Hepatocyte (in vitro differentiated cells): Measurements from ENCODE around the gene CDK14. TPM values are rescaled to one million over a fixed set of nuclear protein-coding genes. Genes with fewer than 3 reads are reported as not detected.

Experiments
- DNase-seq: peaks from one replicate; pipeline ENCODE4 v3.0.0-alpha.2; 2016; ENCODE audit warnings: low spot score
- H2AFZ ChIP-seq: fragments of 200-600 bp; sonication (generic); 2 replicates; pipeline ENCODE4 v1.6.0; 2016; ENCODE audit warnings: antibody characterized with exemption, mild to moderate bottlenecking
- H3K27ac ChIP-seq: fragments of 200-600 bp; sonication (generic); 2 replicates; pipeline ENCODE4 v1.5.1; 2016; ENCODE audit warnings: mild to moderate bottlenecking
- H3K27me3 ChIP-seq: fragments of 200-600 bp; sonication (generic); 2 replicates; pipeline ENCODE4 v1.6.1; 2016
- H3K36me3 ChIP-seq: fragments of 200-600 bp; sonication (generic); replicated peaks from 2 replicates; pipeline ENCODE4 v1.5.1; 2016; ENCODE audit warnings: low read depth; ENCODE audit not compliant: insufficient read depth
- H3K4me1 ChIP-seq: fragments of 200-600 bp; sonication (generic); 2 replicates; pipeline ENCODE4 v1.5.1; 2016; ENCODE audit warnings: mild to moderate bottlenecking, moderate library complexity; ENCODE audit not compliant: insufficient read depth
- H3K4me2 ChIP-seq: fragments of 200-600 bp; sonication (generic); 2 replicates; pipeline ENCODE4 v1.6.0; 2016
- H3K4me3 ChIP-seq: fragments of 200-600 bp; sonication (generic); 2 replicates; pipeline ENCODE4 v1.5.1; 2016; ENCODE audit warnings: mild to moderate bottlenecking
- H3K79me2 ChIP-seq: fragments of 200-600 bp; sonication (generic); 2 replicates; pipeline ENCODE4 v1.6.0; 2017; ENCODE audit warnings: mild to moderate bottlenecking
- H3K9me2 ChIP-seq: fragments of 200-600 bp; sonication (generic); replicated peaks from 2 replicates; pipeline ENCODE4 v1.6.0; 2017; ENCODE audit warnings: mild to moderate bottlenecking; ENCODE audit not compliant: insufficient read depth
- H3K9me3 ChIP-seq: fragments of 200-600 bp; sonication (generic); 2 replicates; pipeline ENCODE4 v1.5.1; 2016; ENCODE audit warnings: low read depth, mild to moderate bottlenecking
- H4K20me1 ChIP-seq: fragments of 200-600 bp; sonication (generic); 2 replicates; pipeline ENCODE4 v1.6.0; 2016; ENCODE audit warnings: mild to moderate bottlenecking; ENCODE audit not compliant: insufficient read depth, poor library complexity, severe bottlenecking
- CTCF ChIP-seq: fragments of 200-600 bp; sonication (generic); IDR thresholded peaks from 2 replicates; pipeline ENCODE4 v1.5.1; 2016; ENCODE audit warnings: antibody characterized with exemption, mild to moderate bottlenecking; ENCODE audit not compliant: poor library complexity
- EZH2 ChIP-seq: fragments of 200-600 bp; sonication (generic); IDR thresholded peaks from 2 replicates; pipeline ENCODE4 v1.6.1; 2016; ENCODE audit warnings: antibody characterized with exemption, mild to moderate bottlenecking, borderline replicate concordance
- EZH2phosphoT487 ChIP-seq: fragments of 200-600 bp; sonication (generic); IDR thresholded peaks from one replicate; pipeline ENCODE4 v1.6.1; 2018; ENCODE audit warnings: antibody characterized with exemption, mild to moderate bottlenecking, low read depth, moderate library complexity; ENCODE audit not compliant: unreplicated experiment, severe bottlenecking
- WGBS: methylation state at CpG from one replicate; pipeline ENCODE4 v1.1.6; 2016; ENCODE audit warnings: low lambda C conversion rate; ENCODE audit errors: missing lambda C conversion rate; 5-methylcytosine and 5-hydroxymethylcytosine counted together
- polyA plus RNA-seq: library from polyadenylated mRNA; unstranded; fragments of >200 nt; fragmentation: Nextera tagmentation; extraction: Ambion mirVana; gene quantifications from 2 replicates; pipeline ENCODE4 v1.2.1, GENCODE V29; 2016
- total RNA-seq: library from RNA; depleted of rRNA; stranded (reverse); fragments of >200 nt; gene quantifications from 2 replicates; pipeline ENCODE4 v1.2.3, GENCODE V29; 2014

The CDK14 gene
- total and polyA plus RNA-seq, 2 experiments from 2014 or later, result 8.6 to 23.5 TPM

GRCh38 chr7:90698616-90699015, 102.5 kb downstream of the CDK14 start:
- H3K9me2 ChIP-seq, result no peaks in the 10 kb centered on the region
- no peaks in the 10 kb centered on the region for H3K27me3 ChIP-seq
- H3K4me2 ChIP-seq, result no peak overlapping the region
- H3K4me3 ChIP-seq, result no peak overlapping the region
- H3K79me2 ChIP-seq, result peaks cover 22% of the 10 kb centered on the region
- no peaks in the 10 kb centered on the region for H3K9me3 ChIP-seq
- 22% methylated on average over 2 of the region's 2 CpGs for WGBS
- DNase-seq, result no peak
- TF ChIP-seq EZH2 (no peak), EZH2phosphoT487 (no peak), CTCF (no peak)
- no peaks in the 10 kb centered on the region for H3K36me3 ChIP-seq
- H2AFZ ChIP-seq, result no peak overlapping the region
- no peak overlapping the region for H3K27ac ChIP-seq
- no peaks in the 10 kb centered on the region for H3K4me1 ChIP-seq
- no peaks in the 10 kb centered on the region for H4K20me1 ChIP-seq

GRCh38 chr7:90701021-90701420, 104.9 kb downstream of the CDK14 start:
- no peak overlapping the region for H3K4me3 ChIP-seq
- H3K4me1 ChIP-seq, result peaks cover 7% of the 10 kb centered on the region
- no peaks in the 10 kb centered on the region for H4K20me1 ChIP-seq
- no peaks in the 10 kb centered on the region for H3K36me3 ChIP-seq
- no peak overlapping the region for H3K27ac ChIP-seq
- H3K27me3 ChIP-seq, result no peaks in the 10 kb centered on the region
- no peak overlapping the region for H3K4me2 ChIP-seq
- no peaks in the 10 kb centered on the region for H3K9me3 ChIP-seq
- H2AFZ ChIP-seq, result no peak overlapping the region
- no peak for DNase-seq
- peaks cover 12% of the 10 kb centered on the region for H3K79me2 ChIP-seq
- no peak for TF ChIP-seq CTCF
- TF ChIP-seq EZH2phosphoT487, result no peak
- no peak for TF ChIP-seq EZH2
- H3K9me2 ChIP-seq, result no peaks in the 10 kb centered on the region
- WGBS, result 86% methylated on average over 3 of the region's 3 CpGs

- H3K9me3 ChIP-seq, result no peaks in the 10 kb centered on the region
- H3K4me1 ChIP-seq, result peaks cover 14% of the 10 kb centered on the region
- no peaks in the 10 kb centered on the region for H3K9me2 ChIP-seq
- no peaks in the 10 kb centered on the region for H3K36me3 ChIP-seq
- TF ChIP-seq CTCF (no peak), EZH2phosphoT487 (no peak), EZH2 (no peak)
- H3K79me2 ChIP-seq, result peaks cover 12% of the 10 kb centered on the region
- 47% methylated on average over 6 of the region's 6 CpGs for WGBS
- no peak overlapping the region for H3K27ac ChIP-seq
- H3K4me3 ChIP-seq, result no peak overlapping the region
- no peak overlapping the region for H3K4me2 ChIP-seq
- no peaks in the 10 kb centered on the region for H4K20me1 ChIP-seq
- no peaks in the 10 kb centered on the region for H3K27me3 ChIP-seq
- no peak for DNase-seq
- no peak overlapping the region for H2AFZ ChIP-seq
These were observed 105.7 kb downstream of the CDK14 start for GRCh38 chr7:90701771-90702170.
